HL-60/S4 treated with phorbol 12-myristate 13-acetate at 8.2 ng/mL for 4 days and 3 days (cell line): ENCODE results near the gene SHISA6.

Experiments used
- in situ Hi-C: fragments of 300-500 bp; cut with MboI; formaldehyde crosslinking; loops from 2 replicates; pipeline ENCODE4 v1.15.0; 2022; ENCODE audit warnings: low sequenced_read_pairs

The SHISA6 gene

DNA sequence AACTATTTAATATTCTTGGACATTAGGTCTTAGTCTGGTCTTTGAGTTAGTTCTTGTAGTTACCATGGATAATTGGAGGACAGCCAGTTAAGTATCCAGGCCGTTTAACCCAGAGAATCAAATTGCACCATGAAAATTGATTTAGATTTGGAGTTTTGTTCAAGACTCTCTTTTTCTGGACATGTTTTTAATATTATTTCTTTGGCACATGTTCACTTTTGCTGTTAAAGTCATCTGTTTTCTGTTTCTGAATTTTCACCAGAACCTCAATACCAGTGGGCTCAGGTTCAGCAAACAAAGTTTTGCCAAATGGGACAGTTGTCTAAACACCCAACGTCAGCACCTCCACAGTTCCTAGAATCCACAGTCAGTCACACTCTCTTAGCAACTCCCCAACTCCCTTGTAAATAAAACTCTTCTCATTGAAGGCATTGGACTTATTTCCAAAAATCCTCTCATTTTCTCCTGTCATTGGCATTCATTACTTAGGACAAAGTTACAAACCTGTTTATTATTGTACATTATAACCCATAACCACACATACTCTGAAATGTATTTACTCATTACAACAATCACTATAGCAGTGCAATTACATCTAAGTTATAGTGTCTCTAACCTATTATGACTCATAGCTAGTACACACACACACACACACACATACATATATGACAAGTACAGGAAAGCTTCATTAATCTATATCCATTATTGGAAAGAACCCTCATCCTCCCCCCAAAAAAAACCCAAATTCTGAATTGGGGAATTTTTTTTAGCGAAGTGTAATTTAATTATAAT lies 323.8 kb downstream of the SHISA6 start:
- in situ Hi-C loops, result no loop called here

DNA sequence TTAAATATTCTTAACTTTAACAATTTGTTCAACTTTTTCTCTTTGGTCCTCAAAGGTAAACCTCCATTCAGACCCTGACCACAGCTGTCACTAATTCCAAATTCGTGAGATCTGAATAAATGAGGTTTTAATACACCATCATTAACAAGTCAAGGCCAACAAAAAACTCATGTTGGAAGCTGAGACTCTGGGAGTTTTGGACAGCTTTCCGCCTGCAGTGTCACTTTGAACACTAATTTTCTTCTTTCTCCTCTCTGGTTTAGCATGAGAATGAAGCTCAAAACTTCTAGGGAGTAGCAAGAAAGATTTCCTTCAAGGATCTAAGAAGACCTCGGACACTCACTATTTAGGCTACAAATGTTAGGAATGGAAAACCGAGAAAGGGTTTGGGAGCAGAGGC lies 324.6 kb downstream of the SHISA6 start:
- in situ Hi-C loops, result no loop called here

DNA sequence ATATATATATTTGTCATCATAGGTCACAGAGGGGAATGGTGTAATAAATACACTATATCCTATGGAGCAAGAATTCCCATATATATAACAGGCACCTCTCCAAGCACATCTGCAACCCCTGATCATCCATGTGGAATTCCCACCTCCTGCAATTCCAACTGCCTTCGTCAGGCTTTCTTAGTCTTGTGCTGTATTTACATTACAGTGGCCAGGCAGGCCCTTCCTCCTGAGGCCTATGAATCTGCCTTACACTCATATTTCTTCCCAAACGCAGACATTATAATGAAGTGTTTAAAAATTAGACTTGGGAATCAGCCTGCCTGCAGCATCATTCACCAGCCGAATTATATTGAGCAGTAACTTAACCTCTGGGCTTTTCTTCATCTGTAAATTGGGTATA lies 338.0 kb downstream of the SHISA6 start:
- in situ Hi-C loops, result no loop called here

DNA sequence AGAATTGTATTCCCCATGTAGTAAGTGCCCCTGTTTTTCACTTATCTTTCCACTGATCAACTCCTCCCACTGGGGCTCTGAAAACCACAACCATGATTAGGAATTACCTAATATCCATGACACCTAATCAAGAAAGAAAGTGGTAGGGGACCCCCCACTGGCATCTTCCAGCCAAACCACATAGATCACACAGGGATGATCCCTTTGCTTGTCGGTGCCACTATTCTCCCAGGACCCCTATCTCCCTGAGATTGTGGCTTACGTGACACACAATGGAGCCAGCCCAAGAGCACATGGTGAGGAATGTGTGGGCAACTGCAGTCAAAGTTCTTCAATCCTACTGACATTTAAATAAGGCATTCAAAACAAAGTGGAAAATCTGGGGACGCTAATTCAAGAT lies 339.7 kb downstream of the SHISA6 start:
- in situ Hi-C loops, result no loop called here

DNA sequence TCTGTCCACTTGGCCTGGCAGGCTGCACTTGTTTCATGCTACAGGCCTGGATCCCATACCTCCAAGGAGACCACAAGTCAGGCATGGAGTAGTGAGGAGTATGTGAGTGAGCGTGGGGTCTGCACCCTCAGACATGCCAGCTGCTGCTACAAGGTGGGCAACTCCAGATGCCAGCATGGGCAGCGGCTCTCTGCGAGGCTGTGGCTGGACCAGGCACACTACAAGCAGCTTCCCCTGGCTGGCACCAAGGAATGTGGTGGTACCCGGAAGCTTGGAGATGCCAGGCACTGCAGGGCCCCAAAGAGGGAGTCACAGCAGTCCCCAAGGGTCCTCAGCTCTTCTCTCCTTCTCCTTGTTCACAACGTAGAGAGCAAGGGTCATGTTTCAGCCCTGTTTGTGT lies 341.2 kb downstream of the SHISA6 start:
- in situ Hi-C loops, result no loop called here

DNA sequence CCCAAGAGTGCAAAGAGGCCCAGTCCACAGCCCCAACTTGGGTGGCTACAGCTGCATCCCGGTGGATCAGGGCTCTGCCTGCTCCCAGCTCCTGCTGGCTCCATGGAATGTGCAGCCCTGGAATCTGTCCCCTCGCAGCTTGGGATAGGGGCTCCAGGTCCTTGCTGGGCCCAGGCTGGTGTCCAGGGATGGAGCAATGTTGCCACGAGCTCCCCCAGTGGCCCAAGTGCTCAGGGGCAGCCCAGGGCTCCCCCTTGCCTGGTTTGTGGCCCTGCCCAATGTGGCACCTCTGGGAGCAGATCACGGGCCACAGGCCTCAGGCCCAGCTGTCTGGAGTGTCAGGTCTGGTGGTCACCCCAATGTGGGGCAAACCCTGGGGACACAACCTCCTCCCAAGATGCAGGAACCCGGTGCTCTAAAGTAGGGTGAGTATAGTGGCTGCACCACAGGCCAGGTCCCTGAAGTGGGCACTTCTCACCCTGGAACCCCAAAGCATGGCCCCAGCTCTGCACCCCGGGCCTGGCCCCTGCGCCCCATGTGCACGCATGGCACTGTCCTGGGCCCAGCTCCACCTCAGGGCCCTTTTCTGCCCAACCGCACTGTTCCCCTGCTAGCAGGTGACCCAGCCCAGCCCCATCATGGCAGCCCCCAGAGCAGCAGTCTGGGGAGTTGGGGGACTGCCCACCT lies 342.4 kb downstream of the SHISA6 start:
- in situ Hi-C loops, result no loop called here

DNA sequence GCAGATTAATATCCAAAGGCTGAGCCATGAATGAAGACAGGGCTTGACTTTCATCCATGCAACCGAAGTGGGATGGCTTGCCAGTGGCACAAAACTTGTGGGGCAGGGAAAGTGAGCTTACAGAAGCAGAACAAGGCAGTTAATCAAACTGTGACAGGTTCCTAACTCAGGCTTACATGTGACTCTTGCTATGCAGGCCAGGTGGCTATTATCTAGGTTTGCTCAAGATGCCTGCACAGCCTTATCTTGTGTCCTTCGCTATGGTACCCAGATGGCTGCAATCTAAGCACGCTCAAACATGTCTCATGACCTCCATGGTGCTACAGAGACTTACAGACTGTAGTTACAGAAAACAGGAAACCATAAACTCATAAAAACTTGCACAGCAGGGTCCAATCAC lies 348.7 kb downstream of the SHISA6 start:
- in situ Hi-C loops, result no loop called here

DNA sequence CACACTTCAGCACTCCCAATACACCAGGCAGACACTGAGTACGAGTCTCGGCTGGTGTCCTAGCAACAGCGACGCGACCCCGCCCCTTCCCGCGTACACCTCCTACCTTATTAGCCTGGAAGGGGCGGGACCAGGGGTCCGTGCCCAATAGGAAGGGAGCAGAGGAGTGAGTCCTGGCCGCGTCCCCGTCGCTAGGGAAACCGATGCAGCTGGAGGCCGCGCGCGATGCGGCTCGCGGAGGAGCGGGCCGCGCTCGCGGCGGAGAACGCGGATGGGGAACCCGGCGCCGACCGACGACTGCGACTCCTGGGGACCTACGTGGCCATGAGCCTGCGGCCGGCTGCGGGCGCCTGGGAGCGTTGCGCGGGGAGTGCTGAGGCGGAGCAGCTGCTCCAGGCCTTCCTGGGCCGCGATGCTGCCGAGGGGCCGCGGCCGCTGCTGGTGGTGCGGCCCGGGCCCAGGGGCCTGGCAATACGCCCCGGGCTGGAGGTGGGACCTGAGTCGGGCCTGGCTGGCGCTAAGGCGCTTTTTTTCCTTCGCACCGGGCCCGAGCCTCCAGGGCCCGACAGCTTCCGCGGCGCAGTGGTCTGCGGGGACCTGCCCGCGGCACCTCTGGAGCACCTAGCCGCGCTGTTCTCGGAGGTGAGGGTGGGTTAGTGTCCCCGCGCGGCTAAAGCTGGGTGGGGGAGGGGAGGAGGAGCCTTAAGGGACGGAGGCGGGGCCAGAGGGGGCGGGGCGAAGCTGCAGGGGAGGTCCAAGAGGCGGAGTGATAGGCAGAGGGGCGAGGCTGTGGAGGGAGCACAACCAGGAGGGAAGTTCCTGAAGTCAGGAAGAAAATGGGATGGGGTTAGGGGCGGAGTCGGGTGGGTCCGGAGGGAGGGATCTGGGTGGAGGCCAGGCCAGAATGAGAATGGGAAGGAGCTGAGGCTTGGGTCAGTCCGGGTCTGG lies 357.5 kb downstream of the SHISA6 start, which contains the start of gene DNAH9:
DNAH9 (plus strand) TSS at position 197 of the 948 bp plus-strand sequence; CDS start at position 226, 29 bp downstream.
- in situ Hi-C loops, result no loop called here

DNA sequence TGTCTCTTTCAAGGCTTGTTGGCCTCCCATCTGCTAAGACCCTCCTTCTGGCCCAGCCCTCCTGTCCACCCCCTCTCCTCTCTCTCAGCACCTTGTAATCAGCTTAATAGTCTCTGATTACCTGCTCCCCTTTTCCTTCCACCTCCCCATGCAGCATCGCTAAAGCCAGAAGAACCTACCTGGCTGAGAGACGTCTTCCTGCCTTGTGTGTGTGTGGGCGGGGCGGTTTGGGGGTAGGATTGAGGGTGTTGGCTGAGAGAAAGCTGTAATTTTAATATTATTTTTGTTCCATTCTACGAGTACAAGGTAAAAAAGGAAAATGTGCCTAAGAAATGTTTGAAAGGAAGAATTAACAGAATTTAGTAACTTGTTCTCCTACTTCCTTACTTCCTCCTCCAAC lies 360.6 kb downstream of the SHISA6 start:
- in situ Hi-C loops, result no loop called here

DNA sequence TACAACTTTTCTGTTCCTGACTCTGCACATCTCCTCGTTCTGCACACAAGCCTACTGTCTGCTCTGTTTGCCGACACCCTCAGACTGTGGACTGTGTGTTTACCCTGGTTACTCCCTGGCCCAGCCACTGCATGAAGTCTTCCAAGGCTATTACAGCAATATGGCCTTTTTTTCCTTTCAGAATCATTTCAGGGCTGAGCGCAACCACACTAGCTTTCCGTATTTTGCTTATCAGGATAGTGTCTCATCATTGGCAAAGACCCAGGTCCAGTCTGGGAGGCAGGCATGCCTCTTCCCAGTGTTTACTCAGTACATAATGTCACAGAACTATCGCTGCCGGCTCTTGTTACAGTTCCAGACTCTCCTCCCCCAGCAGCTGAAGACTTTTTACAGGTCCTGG lies 367.4 kb downstream of the SHISA6 start:
- in situ Hi-C loops, result no loop called here

DNA sequence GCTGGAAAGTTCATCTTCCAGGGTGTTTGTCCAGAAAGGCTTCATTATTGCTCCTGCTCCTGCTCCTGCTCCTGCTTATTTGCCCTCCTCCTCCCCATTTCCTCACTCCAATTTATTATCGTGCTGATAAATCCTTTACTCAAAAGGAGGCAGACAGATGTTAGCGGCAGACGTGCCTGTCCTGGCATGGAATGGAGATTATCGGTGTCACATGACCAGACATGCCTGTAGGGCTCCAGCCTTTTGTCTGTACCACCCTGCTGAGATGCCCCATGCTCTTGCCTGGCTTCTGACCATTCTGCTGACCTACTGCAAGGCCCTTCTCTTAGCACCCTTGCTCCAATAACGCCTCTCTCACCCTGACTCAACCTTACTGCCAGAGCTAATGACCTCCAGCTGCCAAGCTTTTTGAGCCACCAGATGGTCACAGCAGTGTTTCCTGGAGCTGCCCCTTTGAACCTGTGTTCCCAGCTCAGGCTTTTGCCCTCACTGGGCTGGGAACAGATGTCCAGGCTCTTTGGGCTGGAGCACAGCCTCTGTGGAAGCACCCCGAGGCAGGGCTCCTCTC lies 370.1 kb downstream of the SHISA6 start:
- in situ Hi-C loops, result no loop called here

DNA sequence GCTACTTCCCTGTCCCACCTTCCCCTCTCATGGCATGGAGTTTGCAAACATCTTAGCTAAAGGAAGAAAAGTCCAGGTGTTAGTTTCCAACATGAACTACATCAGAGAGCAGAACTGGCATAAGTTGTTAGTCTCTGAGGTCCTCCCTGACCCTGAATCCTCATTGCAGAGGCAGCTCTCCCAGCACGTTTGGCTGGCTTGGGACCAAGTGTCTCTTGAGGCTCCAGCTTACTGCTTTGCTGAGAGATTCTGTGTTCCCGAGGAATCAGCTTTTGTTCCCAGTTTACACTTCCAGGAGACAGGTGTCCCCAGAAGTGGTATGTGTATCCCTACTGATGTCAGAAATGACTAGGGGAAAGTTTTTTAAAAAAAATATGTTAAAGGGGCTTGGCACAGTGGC lies 371.9 kb downstream of the SHISA6 start:
- in situ Hi-C loops, result no loop called here
